Stimulated activated CD8-positive, alpha-beta memory T cell treated with anti-CD3 and anti-CD28 coated beads, Interleukin-15, amount 100 ng/mL, for 4 hours (primary cell): ENCODE results near the gene PTGES3L.
A peak's percentile ranks its signal among the peaks of the same experiment; 100 is the strongest.
"Not testable (repeated sequence)": the region's sequence is repeated elsewhere in the genome, so short reads cannot be mapped to it uniquely, and the experiment has no call there.

Experiments used
- DNase-seq, 2 donors: peaks; one replicate each; pipeline ENCODE4 v3.0.0-alpha.2; 2020; ENCODE audit warnings: low read depth in 2 of 2

The PTGES3L gene

GRCh38 chr17:43014020-43014648, 34.3 kb upstream of the PTGES3L start:
- no peak for DNase-seq

GRCh38 chr17:43013296-43013695, 33.4 kb upstream of the PTGES3L start:
- DNase-seq = no peak

- DNase-seq = no peak
These were observed 32.0 kb upstream of the PTGES3L start for GRCh38 chr17:43011728-43012472.

- no peak for DNase-seq
These were observed 30.9 kb upstream of the PTGES3L start for GRCh38 chr17:43010667-43011308.

GRCh38 chr17:43006639-43007551, 27.0 kb upstream of the PTGES3L start, which contains the start of gene IFI35:
Gene IFI35, plus strand, starts transcription at chr17:43006784. Its CDS starts 164 bp downstream, at chr17:43006948.
- peak; percentile 69 to 82 for DNase-seq

- DNase-seq = no peak
These were observed 23.8 kb upstream of the PTGES3L start for GRCh38 chr17:43003542-43004172.

- DNase-seq = not testable (repeated sequence)
These were observed 21.0 kb upstream of the PTGES3L start for GRCh38 chr17:43000894-43001293.

- no peak for DNase-seq
These were observed 19.2 kb upstream of the PTGES3L start for GRCh38 chr17:42999003-42999525.

GRCh38 chr17:42997984-42998938, 18.4 kb upstream of the PTGES3L start, which contains the start of gene RPL27:
Gene RPL27, plus strand, starts transcription at chr17:42998419. Its CDS starts 332 bp downstream, at chr17:42998751.
- peak; percentile 93 to 97 for DNase-seq

- no peak for DNase-seq
These were observed 17.6 kb upstream of the PTGES3L start for GRCh38 chr17:42997390-42997983.

GRCh38 chr17:42993913-42994312, 14.0 kb upstream of the PTGES3L start:
- not testable (repeated sequence) for DNase-seq

GRCh38 chr17:42992872-42993271, 13.0 kb upstream of the PTGES3L start:
- no peak for DNase-seq

- no peak for DNase-seq
These were observed 11.6 kb upstream of the PTGES3L start for GRCh38 chr17:42991471-42991870.

- no peak for DNase-seq
These were observed 10.1 kb upstream of the PTGES3L start for GRCh38 chr17:42989726-42990652.

GRCh38 chr17:42989141-42989540, 9.3 kb upstream of the PTGES3L start:
- no peak for DNase-seq

- no peak for DNase-seq
These were observed 5.3 kb upstream of the PTGES3L start for GRCh38 chr17:42985225-42985624.

- no peak for DNase-seq
These were observed 2.4 kb upstream of the PTGES3L start for GRCh38 chr17:42982266-42982665.

GRCh38 chr17:42980766-42981397, 1.0 kb upstream of the PTGES3L start:
- DNase-seq = peak; percentile 23 to 44
